Right kidney (tissue), 1 donor: ENCODE results near the gene SLC44A4.
"Not testable (repeated sequence)": the region's sequence is repeated elsewhere in the genome, so short reads cannot be mapped to it uniquely, and the experiment has no call there.

Source experiments
- DNase-seq: peaks from one replicate; pipeline ENCODE4 v3.0.0-alpha.2; 2016

SLC44A4 gene

GRCh38 chr6:31830886-31831335 is 47.9 kb downstream of the SLC44A4 start:
- DNase-seq = no peak

GRCh38 chr6:31829633-31830283 is 49.0 kb downstream of the SLC44A4 start:
- DNase-seq = peak; percentile 71

- DNase-seq = peak; percentile 94
Observed at GRCh38 chr6:31827286-31828079, 51.3 kb downstream of the SLC44A4 start, which contains the start of gene HSPA1B. TSS of gene HSPA1B (plus strand) at chr6:31827738. CDS start at chr6:31827951, 213 bp downstream.

GRCh38 chr6:31826793-31827285 is 52.0 kb downstream of the SLC44A4 start:
- DNase-seq = peak; percentile 92

- no peak for DNase-seq
Observed at GRCh38 chr6:31825553-31825952, 53.2 kb downstream of the SLC44A4 start.

- DNase-seq = not testable (repeated sequence)
Observed at GRCh38 chr6:31823592-31824196, 55.1 kb downstream of the SLC44A4 start.

GRCh38 chr6:31822036-31822821 is 56.6 kb downstream of the SLC44A4 start:
- peak; percentile 83 for DNase-seq

- DNase-seq = peak; percentile 86
Observed at GRCh38 chr6:31821301-31822035, 57.3 kb downstream of the SLC44A4 start.

GRCh38 chr6:31820399-31820798 is 58.4 kb downstream of the SLC44A4 start:
- DNase-seq = not testable (repeated sequence)

GRCh38 chr6:31819871-31820299 is 58.9 kb downstream of the SLC44A4 start:
- no peak for DNase-seq

- not testable (repeated sequence) for DNase-seq
Observed at GRCh38 chr6:31817929-31818511, 60.8 kb downstream of the SLC44A4 start.

GRCh38 chr6:31817133-31817928 is 61.5 kb downstream of the SLC44A4 start:
- not testable (repeated sequence) for DNase-seq

GRCh38 chr6:31815025-31815838 is 63.6 kb downstream of the SLC44A4 start, which contains the start of the genes HSPA1A and HSPA1L:
TSS of gene HSPA1A (plus strand) at chr6:31815543. CDS start at chr6:31815757, 214 bp downstream.
TSS of gene HSPA1L (minus strand) at chr6:31815283. CDS start at chr6:31811972, 3,311 bp downstream.
- DNase-seq = peak; percentile 93

GRCh38 chr6:31814677-31815024 is 64.1 kb downstream of the SLC44A4 start:
- DNase-seq = peak; percentile 79

- no peak for DNase-seq
Observed at GRCh38 chr6:31813465-31813849, 65.3 kb downstream of the SLC44A4 start.
